Ishikawa (cell line): Measurements from ENCODE around the gene CTPS1.

Experiments used
- CREB1 ChIP-seq: IDR thresholded peaks from 2 replicates; pipeline ENCODE4 v1.6.1; 2012; ENCODE audit warnings: low read depth
- FOXM1 ChIP-seq: IDR thresholded peaks from 2 replicates; pipeline ENCODE4 v1.6.1; 2012; ENCODE audit warnings: low read depth, borderline replicate concordance
- MAX ChIP-seq: IDR thresholded peaks from 2 replicates; pipeline ENCODE4 v1.6.1; 2012
- RAD21 ChIP-seq: IDR thresholded peaks from 2 replicates; pipeline ENCODE4 v1.6.1; 2012; ENCODE audit warnings: low read depth
- TAF1 ChIP-seq: IDR thresholded peaks from 2 replicates; pipeline ENCODE4 v1.6.1; 2012; ENCODE audit warnings: low read depth, mild to moderate bottlenecking
- YY1 ChIP-seq: IDR thresholded peaks from 2 replicates; pipeline ENCODE4 v1.6.1; 2012; ENCODE audit warnings: low read depth

DNA sequence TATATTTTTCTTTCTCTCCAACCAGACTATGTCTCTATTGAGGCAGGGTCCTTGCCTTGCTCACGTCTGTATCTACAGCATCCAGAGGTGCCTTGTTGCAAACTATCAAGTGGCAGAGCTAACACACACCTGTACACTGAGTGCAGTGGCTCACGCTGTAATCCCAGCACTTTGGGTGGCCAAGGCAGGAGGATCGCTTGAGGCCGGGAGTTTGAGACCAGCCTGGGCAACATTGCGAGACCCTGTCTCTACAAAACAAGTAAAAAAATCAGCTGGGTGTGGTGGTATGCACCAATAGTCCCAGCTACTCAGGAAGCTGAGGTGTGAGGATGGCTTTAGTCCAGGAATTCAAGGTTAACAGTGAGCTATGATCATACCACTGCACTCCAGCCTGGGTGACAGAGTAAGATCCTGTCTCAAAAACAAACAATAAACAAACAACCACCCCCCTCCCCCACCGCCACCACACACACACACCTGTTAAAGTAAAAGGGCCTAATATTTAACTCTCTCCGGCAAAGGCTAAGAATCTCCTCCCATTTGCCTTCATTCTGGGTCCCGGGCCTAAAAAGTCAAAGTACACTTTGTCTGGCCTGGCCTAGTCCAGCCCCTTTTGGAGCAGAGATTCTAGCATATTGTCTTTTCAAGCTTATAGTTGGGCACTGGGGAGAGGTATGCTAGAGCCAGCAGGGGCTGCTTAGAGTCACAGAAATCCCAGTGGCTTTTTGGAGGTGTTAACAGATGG lies 51.5 kb downstream of the CTPS1 start:
- TF ChIP-seq RAD21 (no peak), FOXM1 (no peak), TAF1 (no peak), YY1 (no peak), MAX (no peak), CREB1 (no peak)
